Osteoblast (primary cell): ENCODE data around the gene TSEN54. TPM values are rescaled to one million over a fixed set of nuclear protein-coding genes. Genes with fewer than 3 reads are reported as not detected.

Experiments used
- DNase-seq: peaks from one replicate; pipeline ENCODE4 v3.0.0; 2011; ENCODE audit warnings: low spot score, mixed read lengths; ENCODE audit not compliant: insufficient read length; ENCODE audit errors: missing footprints
- H2AFZ ChIP-seq: 2 replicates; pipeline ENCODE4 v1.6.0; 2011; ENCODE audit warnings: mild to moderate bottlenecking, low read length
- H3K27ac ChIP-seq: 2 replicates; pipeline ENCODE4 v1.5.1; 2011; ENCODE audit warnings: mild to moderate bottlenecking, low read depth, low read length, moderate library complexity
- H3K27me3 ChIP-seq: 2 replicates; pipeline ENCODE4 v1.6.0; 2012; ENCODE audit warnings: mild to moderate bottlenecking, control low read depth, inconsistent platforms, low read length, moderate library complexity; ENCODE audit not compliant: insufficient read depth
- H3K36me3 ChIP-seq: 2 replicates; pipeline ENCODE4 v1.5.1; 2011; ENCODE audit warnings: mild to moderate bottlenecking, low read length, control low read depth, moderate library complexity; ENCODE audit not compliant: insufficient read depth
- H3K4me1 ChIP-seq: 2 replicates; pipeline ENCODE4 v1.5.1; 2011; ENCODE audit warnings: mild to moderate bottlenecking, low read length, control low read depth, moderate library complexity; ENCODE audit not compliant: insufficient read depth
- H3K4me2 ChIP-seq: 2 replicates; pipeline ENCODE4 v1.6.0; 2011; ENCODE audit warnings: mild to moderate bottlenecking, low read length; ENCODE audit not compliant: insufficient read depth
- H3K4me3 ChIP-seq: fragments of 200-600 bp; sonication (generic); 3 replicates; pipeline ENCODE4 v1.5.1; 2012; ENCODE audit warnings: mild to moderate bottlenecking, low read length, inconsistent platforms; ENCODE audit not compliant: insufficient read depth
- H3K79me2 ChIP-seq: 2 replicates; pipeline ENCODE4 v1.6.0; 2012; ENCODE audit warnings: mild to moderate bottlenecking, low read length, control low read depth, inconsistent platforms; ENCODE audit not compliant: insufficient read depth
- H3K9me3 ChIP-seq: 2 replicates; pipeline ENCODE4 v1.5.1; 2011; ENCODE audit warnings: low read depth, low read length, control low read depth
- H4K20me1 ChIP-seq: 2 replicates; pipeline ENCODE4 v1.6.0; 2012; ENCODE audit warnings: mild to moderate bottlenecking, low read length, control low read depth; ENCODE audit not compliant: insufficient read depth
- CTCF ChIP-seq: IDR thresholded peaks from 2 replicates; pipeline ENCODE4 v1.5.1; 2011; ENCODE audit warnings: mild to moderate bottlenecking, low read depth, low read length, moderate library complexity; ENCODE audit errors: extremely low read depth
- total RNA-seq: library from RNA; depleted of rRNA; stranded (reverse); fragments of >200 nt; gene quantifications from 2 replicates; pipeline ENCODE4 v1.2.3, GENCODE V29; 2012

Gene TSEN54
- total RNA-seq, 1 donor, result 10.9 TPM

GRCh38 chr17:75485688-75486087, 30.6 kb upstream of the TSEN54 start:
- Histone ChIP-seq H3K4me3 (no peak overlapping the region), H3K4me2 (no peak overlapping the region), H4K20me1 (peaks cover 5% of the 10 kb centered on the region), H3K27me3 (no peaks in the 10 kb centered on the region), H3K9me3 (no peaks in the 10 kb centered on the region), H3K36me3 (no peaks in the 10 kb centered on the region), H3K79me2 (peaks cover 3% of the 10 kb centered on the region), H3K4me1 (no peaks in the 10 kb centered on the region), H2AFZ (no peak overlapping the region), H3K27ac (no peak overlapping the region)
- no peak for TF ChIP-seq CTCF
- DNase-seq, result peak; percentile 83

- no peak for DNase-seq
- no peak overlapping the region for H3K4me2 ChIP-seq
- TF ChIP-seq CTCF, result no peak
- H3K27ac ChIP-seq, result no peak overlapping the region
- peaks cover 3% of the 10 kb centered on the region for H3K79me2 ChIP-seq
- no peaks in the 10 kb centered on the region for H3K36me3 ChIP-seq
- no peaks in the 10 kb centered on the region for H3K27me3 ChIP-seq
- no peak overlapping the region for H3K4me3 ChIP-seq
- no peaks in the 10 kb centered on the region for H3K4me1 ChIP-seq
- H4K20me1 ChIP-seq, result peaks cover 5% of the 10 kb centered on the region
- no peaks in the 10 kb centered on the region for H3K9me3 ChIP-seq
- H2AFZ ChIP-seq, result no peak overlapping the region
Observed at GRCh38 chr17:75486151-75486550, 30.2 kb upstream of the TSEN54 start.

GRCh38 chr17:75486951-75487350, 29.4 kb upstream of the TSEN54 start:
- Histone ChIP-seq H3K4me1 (no peaks in the 10 kb centered on the region), H3K4me3 (no peak overlapping the region), H4K20me1 (peaks cover 5% of the 10 kb centered on the region)

More at GRCh38 chr17:75486951-75487350, 29.4 kb upstream of the TSEN54 start:
- H3K79me2 ChIP-seq, result peaks cover 3% of the 10 kb centered on the region
- H3K27ac ChIP-seq, result no peak overlapping the region
- H2AFZ ChIP-seq, result no peak overlapping the region
- H3K9me3 ChIP-seq, result no peaks in the 10 kb centered on the region
- peaks cover under 1% of the 10 kb centered on the region for H3K36me3 ChIP-seq
- H3K4me2 ChIP-seq, result no peak overlapping the region
- DNase-seq, result no peak
- no peaks in the 10 kb centered on the region for H3K27me3 ChIP-seq
- TF ChIP-seq CTCF, result no peak
